Mesendoderm (in vitro differentiated cells): ENCODE measurements around the gene WDR75.

ENCODE experiments used
- DNase-seq: peaks from one replicate; pipeline ENCODE4 v3.0.0; 2013
- H2AK5ac ChIP-seq: 2 replicates; pipeline ENCODE4 v1.6.1; 2013; ENCODE audit warnings: low read length, inconsistent platforms
- H2BK120ac ChIP-seq: 2 replicates; pipeline ENCODE4 v1.6.1; 2013; ENCODE audit warnings: low read depth, mild to moderate bottlenecking, low read length, moderate library complexity, mixed read lengths
- H2BK15ac ChIP-seq: replicated peaks from 2 replicates; pipeline ENCODE4 v1.6.1; 2013; ENCODE audit warnings: low read depth, mild to moderate bottlenecking, moderate library complexity
- H2BK5ac ChIP-seq: 2 replicates; pipeline ENCODE4 v1.6.1; 2013; ENCODE audit warnings: low read length, inconsistent platforms
- H3K18ac ChIP-seq: 2 replicates; pipeline ENCODE4 v1.6.1; 2013; ENCODE audit warnings: mild to moderate bottlenecking, low read length, mixed read lengths
- H3K23ac ChIP-seq: one replicate; pipeline ENCODE4 v1.6.1; 2013; ENCODE audit warnings: low read length
- H3K27ac ChIP-seq: 2 replicates; pipeline ENCODE4 v1.5.1; 2013; ENCODE audit warnings: low read depth, mild to moderate bottlenecking, inconsistent platforms, low read length, moderate library complexity
- H3K27me3 ChIP-seq: 2 replicates; pipeline ENCODE4 v1.6.1; 2013; ENCODE audit warnings: low read length, control low read depth, mild to moderate bottlenecking, inconsistent platforms; ENCODE audit not compliant: insufficient read depth, poor library complexity
- H3K36me3 ChIP-seq: 2 replicates; pipeline ENCODE4 v1.6.1; 2013; ENCODE audit warnings: low read length, inconsistent platforms; ENCODE audit not compliant: control insufficient read depth, insufficient read depth
- H3K4ac ChIP-seq: one replicate; pipeline ENCODE4 v1.6.1; 2013; ENCODE audit warnings: low read depth, mild to moderate bottlenecking, low read length, moderate library complexity
- H3K4me1 ChIP-seq: 2 replicates; pipeline ENCODE4 v1.6.1; 2013; ENCODE audit warnings: low read depth, low read length, inconsistent platforms; ENCODE audit not compliant: control insufficient read depth
- H3K4me2 ChIP-seq: 2 replicates; pipeline ENCODE4 v1.6.1; 2013; ENCODE audit warnings: low read length
- H3K4me3 ChIP-seq: 2 replicates; pipeline ENCODE4 v1.5.1; 2013; ENCODE audit warnings: mild to moderate bottlenecking, low read length
- H3K56ac ChIP-seq: one replicate; pipeline ENCODE4 v1.6.1; 2013; ENCODE audit warnings: low read length
- H3K79me1 ChIP-seq: 2 replicates; pipeline ENCODE4 v1.6.1; 2013; ENCODE audit warnings: low read length, inconsistent platforms
- H3K79me2 ChIP-seq: 2 replicates; pipeline ENCODE4 v1.6.1; 2013; ENCODE audit warnings: mild to moderate bottlenecking, low read length; ENCODE audit not compliant: control insufficient read depth, insufficient read depth
- H3K9ac ChIP-seq: 2 replicates; pipeline ENCODE4 v1.6.1; 2013; ENCODE audit warnings: low read length, inconsistent platforms
- H4K5ac ChIP-seq: one replicate; pipeline ENCODE4 v1.6.1; 2013; ENCODE audit warnings: low read length
- H4K8ac ChIP-seq: one replicate; pipeline ENCODE4 v1.6.1; 2013; ENCODE audit warnings: low read depth, mild to moderate bottlenecking, control low read depth, low read length, moderate library complexity
- WGBS: extraction: QIAGEN DNeasy Blood & Tissue Kit; methylation state at CpG from one replicate; pipeline ENCODE4 v1.1.7; 2013; ENCODE audit warnings: low lambda C conversion rate, missing lambda C conversion rate; ENCODE audit not compliant: insufficient coverage; ENCODE audit errors: extremely low coverage; 5-methylcytosine and 5-hydroxymethylcytosine counted together

WDR75 gene

GRCh38 chr2:189486237-189486770 is 45.0 kb downstream of the WDR75 start:
- no peak overlapping the region for H4K5ac ChIP-seq
- no peak overlapping the region for H4K8ac ChIP-seq
- H2BK15ac ChIP-seq, result no peak overlapping the region
- no peak overlapping the region for H2AK5ac ChIP-seq
- no peaks in the 10 kb centered on the region for H3K4me1 ChIP-seq
- no peak overlapping the region for H3K4ac ChIP-seq
- WGBS, result no CpG with 5 or more reads among the region's 6 CpGs
- H3K4me2 ChIP-seq, result no peak overlapping the region
- no peaks in the 10 kb centered on the region for H3K79me2 ChIP-seq
- H2BK120ac ChIP-seq, result no peak overlapping the region
- no peak overlapping the region for H2BK5ac ChIP-seq
- no peaks in the 10 kb centered on the region for H3K36me3 ChIP-seq
- no peaks in the 10 kb centered on the region for H3K79me1 ChIP-seq
- no peak for DNase-seq
- H3K56ac ChIP-seq, result no peak overlapping the region
- no peak overlapping the region for H3K23ac ChIP-seq
- no peak overlapping the region for H3K27ac ChIP-seq
- no peak overlapping the region for H3K4me3 ChIP-seq
- no peaks in the 10 kb centered on the region for H3K27me3 ChIP-seq
- H3K9ac ChIP-seq, result no peak overlapping the region
- no peak overlapping the region for H3K18ac ChIP-seq

DNA sequence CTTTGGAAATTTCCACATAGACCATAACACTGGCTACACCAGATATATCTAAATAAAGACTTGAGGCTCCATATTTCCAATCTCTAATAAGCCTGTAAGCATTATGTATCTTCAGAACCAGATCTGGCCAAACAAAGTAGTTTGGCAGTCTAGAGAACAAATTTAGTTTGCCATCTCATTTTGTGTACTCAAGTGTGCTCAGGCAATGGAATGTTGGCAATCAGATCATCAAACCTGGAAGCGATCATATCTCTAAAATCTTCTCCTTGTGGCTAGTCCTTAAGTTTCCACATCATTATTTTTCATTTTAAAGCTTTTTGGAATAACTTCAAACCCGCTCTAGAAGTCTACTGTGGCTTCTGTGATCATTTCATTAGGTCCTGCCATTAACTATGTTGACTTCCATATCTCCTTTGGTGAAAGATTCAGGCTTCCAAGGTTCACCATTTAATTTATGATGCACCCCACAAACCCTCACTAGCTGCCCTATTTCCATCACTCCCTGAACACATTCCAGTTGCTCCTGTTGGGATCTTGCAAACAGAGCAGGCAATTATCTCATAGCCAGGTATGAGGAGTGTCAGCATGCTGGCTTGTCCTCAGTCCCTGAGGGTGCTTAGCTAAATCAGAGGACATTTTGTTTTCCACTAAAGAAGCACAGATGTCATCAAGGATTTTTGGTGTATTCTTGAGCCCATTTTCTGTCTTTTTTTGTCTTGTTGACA is 46.2 kb downstream of the WDR75 start:
- no peak overlapping the region for H3K56ac ChIP-seq
- H3K79me2 ChIP-seq, result no peaks in the 10 kb centered on the region
- no peaks in the 10 kb centered on the region for H3K4me1 ChIP-seq
- no peak overlapping the region for H3K18ac ChIP-seq
- no peak overlapping the region for H3K9ac ChIP-seq
- H3K27ac ChIP-seq, result no peak overlapping the region
- H2BK15ac ChIP-seq, result no peak overlapping the region
- no peak overlapping the region for H4K8ac ChIP-seq
- H4K5ac ChIP-seq, result no peak overlapping the region
- no peak for DNase-seq
- H2BK5ac ChIP-seq, result no peak overlapping the region
- H3K27me3 ChIP-seq, result no peaks in the 10 kb centered on the region
- no peak overlapping the region for H3K4ac ChIP-seq
- no peaks in the 10 kb centered on the region for H3K36me3 ChIP-seq
- H2AK5ac ChIP-seq, result no peak overlapping the region
- H3K4me3 ChIP-seq, result no peak overlapping the region
- H3K23ac ChIP-seq, result no peak overlapping the region
- no CpG with 5 or more reads among the region's 2 CpGs for WGBS
- H3K4me2 ChIP-seq, result no peak overlapping the region
- H3K79me1 ChIP-seq, result no peaks in the 10 kb centered on the region
- no peak overlapping the region for H2BK120ac ChIP-seq

- H2BK120ac ChIP-seq, result no peak overlapping the region
- H3K9ac ChIP-seq, result no peak overlapping the region
- no peak overlapping the region for H3K23ac ChIP-seq
- H3K27ac ChIP-seq, result no peak overlapping the region
- no peaks in the 10 kb centered on the region for H3K79me2 ChIP-seq
- H3K4me2 ChIP-seq, result no peak overlapping the region
- H3K4ac ChIP-seq, result no peak overlapping the region
- no peak overlapping the region for H3K18ac ChIP-seq
- H3K4me1 ChIP-seq, result no peaks in the 10 kb centered on the region
- no peak overlapping the region for H2BK15ac ChIP-seq
- H4K8ac ChIP-seq, result no peak overlapping the region
- no peak for DNase-seq
- H4K5ac ChIP-seq, result no peak overlapping the region
- H3K56ac ChIP-seq, result no peak overlapping the region
- no CpG with 5 or more reads among the region's 1 CpG for WGBS
- H3K27me3 ChIP-seq, result no peaks in the 10 kb centered on the region
- H3K79me1 ChIP-seq, result no peaks in the 10 kb centered on the region
- H2BK5ac ChIP-seq, result no peak overlapping the region
- H3K36me3 ChIP-seq, result no peaks in the 10 kb centered on the region
- H3K4me3 ChIP-seq, result no peak overlapping the region
- no peak overlapping the region for H2AK5ac ChIP-seq
Measured at GRCh38 chr2:189488008-189488310, 46.7 kb downstream of the WDR75 start.

DNA sequence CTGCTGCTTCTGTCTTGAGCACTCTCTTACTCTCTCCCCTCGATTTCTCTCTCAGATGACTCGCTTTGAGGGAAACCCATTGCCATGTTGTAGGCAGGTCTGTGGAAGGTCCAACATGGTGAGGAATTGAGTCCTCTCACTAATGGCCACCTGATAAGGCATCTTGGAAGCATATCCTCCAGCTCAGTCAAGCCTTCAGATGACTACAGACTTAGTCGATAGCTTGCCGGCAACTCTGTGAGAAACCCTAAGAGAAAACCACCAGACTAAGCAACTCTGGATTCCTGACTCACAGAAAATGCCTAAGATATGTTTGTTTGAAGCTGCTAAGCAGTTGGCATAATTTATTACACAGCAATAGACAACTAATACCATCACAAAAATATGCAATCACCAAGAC is 51.2 kb downstream of the WDR75 start:
- H3K79me1 ChIP-seq, result no peaks in the 10 kb centered on the region
- H4K5ac ChIP-seq, result no peak overlapping the region
- no peak overlapping the region for H3K18ac ChIP-seq
- H3K56ac ChIP-seq, result no peak overlapping the region
- DNase-seq, result no peak
- no peak overlapping the region for H2BK120ac ChIP-seq
- H3K4me1 ChIP-seq, result no peaks in the 10 kb centered on the region
- H3K4me2 ChIP-seq, result no peak overlapping the region
- H3K27ac ChIP-seq, result no peak overlapping the region
- no peak overlapping the region for H3K4me3 ChIP-seq
- H3K36me3 ChIP-seq, result no peaks in the 10 kb centered on the region
- no peak overlapping the region for H2AK5ac ChIP-seq
- H4K8ac ChIP-seq, result no peak overlapping the region
- no peak overlapping the region for H3K23ac ChIP-seq
- no peaks in the 10 kb centered on the region for H3K27me3 ChIP-seq
- H3K79me2 ChIP-seq, result no peaks in the 10 kb centered on the region
- H2BK5ac ChIP-seq, result no peak overlapping the region
- no peak overlapping the region for H3K4ac ChIP-seq
- WGBS, result no CpG with 5 or more reads among the region's 4 CpGs
- H2BK15ac ChIP-seq, result no peak overlapping the region
- no peak overlapping the region for H3K9ac ChIP-seq

- Histone ChIP-seq H3K4me1 (no peaks in the 10 kb centered on the region), H2BK5ac (no peak overlapping the region), H4K8ac (no peak overlapping the region), H3K56ac (no peak overlapping the region), H3K23ac (no peak overlapping the region), H3K79me2 (no peaks in the 10 kb centered on the region), H3K4me2 (no peak overlapping the region), H2BK15ac (no peak overlapping the region), H3K27ac (no peak overlapping the region), H3K18ac (no peak overlapping the region), H4K5ac (no peak overlapping the region), H2AK5ac (no peak overlapping the region), H3K36me3 (no peaks in the 10 kb centered on the region), H3K4ac (no peak overlapping the region), H3K27me3 (no peaks in the 10 kb centered on the region), H3K79me1 (no peaks in the 10 kb centered on the region), H2BK120ac (no peak overlapping the region), H3K9ac (no peak overlapping the region), H3K4me3 (no peak overlapping the region)
- WGBS, result no CpG with 5 or more reads among the region's 5 CpGs
- no peak for DNase-seq
Measured at GRCh38 chr2:189498205-189498604, 56.9 kb downstream of the WDR75 start.

GRCh38 chr2:189499137-189499536 is 57.9 kb downstream of the WDR75 start:
- no peak overlapping the region for H3K27ac ChIP-seq
- no peak overlapping the region for H4K5ac ChIP-seq
- no peak overlapping the region for H3K9ac ChIP-seq
- no peaks in the 10 kb centered on the region for H3K79me2 ChIP-seq
- no peak overlapping the region for H3K18ac ChIP-seq
- no peaks in the 10 kb centered on the region for H3K4me1 ChIP-seq
- no peaks in the 10 kb centered on the region for H3K27me3 ChIP-seq
- H4K8ac ChIP-seq, result no peak overlapping the region
- no peak overlapping the region for H2BK15ac ChIP-seq
- H2BK120ac ChIP-seq, result no peak overlapping the region
- no peaks in the 10 kb centered on the region for H3K79me1 ChIP-seq
- H3K4me3 ChIP-seq, result no peak overlapping the region
- DNase-seq, result no peak
- no peak overlapping the region for H2AK5ac ChIP-seq
- 100% methylated on average over 1 of the region's 1 CpG for WGBS
- H3K36me3 ChIP-seq, result no peaks in the 10 kb centered on the region
- H2BK5ac ChIP-seq, result no peak overlapping the region
- H3K4ac ChIP-seq, result no peak overlapping the region
- no peak overlapping the region for H3K56ac ChIP-seq
- no peak overlapping the region for H3K23ac ChIP-seq
- no peak overlapping the region for H3K4me2 ChIP-seq
